Uterus (tissue), 2 donors: Measurements from ENCODE around the gene MSI1.

Source experiments
- CTCF ChIP-seq, 4 experiments: fragments of 200-600 bp in 2 of 4; fragments of 450-650 bp in 2 of 4; sonication (generic) in 2 of 4; IDR thresholded peaks; one replicate each; pipeline ENCODE4 v1.5.1; 2016 to 2019; ENCODE audit warnings: antibody characterized with exemption in 4 of 4, mild to moderate bottlenecking in 2 of 4, moderate library complexity in 1 of 4
- POLR2A ChIP-seq, 2 donors: fragments of 450-650 bp; IDR thresholded peaks; one replicate each; pipeline ENCODE4 v1.6.1; 2016; ENCODE audit warnings: antibody characterized with exemption in 2 of 2, mild to moderate bottlenecking in 1 of 2, moderate library complexity in 1 of 2

DNA sequence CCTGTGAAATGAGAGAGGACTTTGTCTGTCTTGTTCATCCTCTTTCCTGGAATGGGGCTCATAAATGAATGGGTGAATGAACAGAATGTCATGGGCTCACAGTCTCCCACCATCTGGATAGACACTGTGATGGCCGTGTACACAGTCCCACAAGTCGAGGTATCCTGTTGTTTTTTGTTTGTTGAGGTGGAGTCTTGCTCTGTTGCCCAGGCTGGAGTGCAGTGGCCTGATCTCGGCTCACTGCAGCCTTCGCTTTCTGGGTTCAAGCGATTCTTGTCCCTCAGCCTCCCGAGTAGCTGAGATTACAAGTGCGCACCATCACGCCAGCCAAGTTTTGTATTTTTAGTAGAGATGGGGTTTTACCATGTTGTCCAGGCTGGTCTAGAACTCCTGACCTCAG is 25.3 kb downstream of the MSI1 start:
- TF ChIP-seq POLR2A (IDR thresholded peaks at IDR 0.05) (no peak), CTCF (IDR thresholded peaks at IDR 0.05) (no peak)
